Erythroblast (primary cell): Measurements from ENCODE around the gene PCSK1N.
"Not testable (repeated sequence)": the region's sequence is repeated elsewhere in the genome, so short reads cannot be mapped to it uniquely, and the experiment has no call there.

Source experiments
- DNase-seq, 2 experiments: peaks; one replicate each; lab custom pipeline; 2025; lab: John Stamatoyannopoulos, UW
- GATA1 ChIP-seq: IDR thresholded peaks from 2 replicates; pipeline ENCODE4 v1.6.1; 2011; ENCODE audit warnings: low read depth, mild to moderate bottlenecking, control low read depth, low read length, moderate library complexity
- POLR2A ChIP-seq: IDR thresholded peaks from 2 replicates; pipeline ENCODE4 v1.6.1; 2011; ENCODE audit warnings: mild to moderate bottlenecking, low read length

The PCSK1N gene, protein sequence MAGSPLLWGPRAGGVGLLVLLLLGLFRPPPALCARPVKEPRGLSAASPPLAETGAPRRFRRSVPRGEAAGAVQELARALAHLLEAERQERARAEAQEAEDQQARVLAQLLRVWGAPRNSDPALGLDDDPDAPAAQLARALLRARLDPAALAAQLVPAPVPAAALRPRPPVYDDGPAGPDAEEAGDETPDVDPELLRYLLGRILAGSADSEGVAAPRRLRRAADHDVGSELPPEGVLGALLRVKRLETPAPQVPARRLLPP

DNA sequence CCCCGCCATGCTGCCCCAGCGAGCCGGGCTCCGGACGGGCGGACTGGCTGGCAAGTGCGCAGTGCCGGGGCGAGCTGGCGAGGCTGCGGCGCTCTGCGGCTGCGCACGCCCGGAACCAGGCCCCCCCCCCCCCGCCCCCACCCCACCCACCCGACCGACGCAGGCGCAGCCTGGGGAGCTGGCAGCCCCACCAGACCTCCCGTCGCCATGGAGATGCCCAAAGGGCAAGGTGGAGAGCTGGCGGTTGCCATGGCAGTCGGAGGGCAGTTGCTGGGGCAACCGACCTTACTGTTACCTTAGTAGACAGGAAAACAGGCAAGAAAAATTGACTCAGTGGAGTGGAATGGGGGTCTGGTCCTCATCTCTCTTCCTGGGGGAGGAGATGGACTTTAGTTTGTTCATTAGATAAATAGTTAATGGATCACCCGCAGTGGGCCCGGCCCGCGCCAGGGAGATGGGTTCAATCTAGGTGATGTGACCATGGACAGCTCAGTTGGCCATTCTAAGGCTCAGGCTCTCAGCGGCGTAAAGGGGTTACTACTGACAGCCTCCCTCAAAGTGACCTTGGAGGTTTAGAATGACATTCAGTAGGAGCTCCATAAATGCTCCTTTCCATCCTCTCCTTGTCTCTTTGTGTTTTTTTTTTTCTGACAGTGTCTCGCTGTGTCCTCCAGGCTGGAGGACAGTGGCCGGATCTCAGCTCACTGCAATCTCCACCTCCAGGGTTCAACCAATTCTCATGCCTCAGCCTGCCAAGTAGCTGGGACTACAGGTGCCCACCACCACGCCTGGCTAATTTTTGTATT lies at the start of gene PCSK1N:
Gene PCSK1N (minus strand): TSS at position 87 of the 806 bp plus-strand sequence. CDS start 78 bp downstream, at position 9.
- TF ChIP-seq GATA1 (no peak), POLR2A (no peak)
- DNase-seq: no peak

DNA sequence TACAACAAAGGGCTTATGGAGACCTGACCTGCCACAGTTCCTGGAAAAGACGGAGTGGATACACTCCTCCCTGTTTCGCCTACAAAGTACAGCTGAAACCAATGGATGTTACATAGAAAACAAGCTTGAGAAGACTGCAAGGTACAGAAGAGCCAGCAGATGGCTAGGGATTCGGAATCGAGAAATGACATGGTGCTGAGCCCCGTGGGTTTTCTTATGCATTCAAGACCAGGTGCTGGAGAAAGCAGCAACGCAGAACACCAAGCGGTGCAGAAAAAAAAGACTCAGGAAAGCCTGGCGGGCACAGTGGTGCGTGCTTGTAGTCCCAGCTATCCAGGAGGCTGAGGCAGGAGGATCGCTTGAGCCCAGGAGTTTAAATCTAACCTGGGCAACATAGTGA lies 48.3 kb upstream of the PCSK1N start:
- TF ChIP-seq GATA1: no peak
- no peak for TF ChIP-seq POLR2A
- DNase-seq: no peak

DNA sequence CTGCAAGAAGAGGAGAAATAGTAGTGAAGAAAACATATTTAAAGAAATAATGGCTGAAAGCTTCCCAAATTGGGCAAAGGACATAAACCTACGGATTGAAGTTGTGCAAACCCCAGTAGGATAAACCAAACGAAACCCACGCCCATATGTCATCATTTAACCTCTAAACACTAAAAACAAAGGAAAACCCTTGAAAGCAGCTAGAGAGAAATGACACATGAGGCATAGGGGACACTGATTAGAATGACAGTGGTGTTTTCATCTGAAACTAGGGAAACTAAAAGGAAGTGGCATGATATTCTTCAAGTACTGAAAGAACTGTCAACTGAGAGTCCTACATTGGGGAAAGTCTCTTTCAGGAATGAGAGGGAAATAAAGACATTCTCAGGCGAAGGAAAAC lies 41.5 kb upstream of the PCSK1N start:
- DNase-seq: not testable (repeated sequence)

DNA sequence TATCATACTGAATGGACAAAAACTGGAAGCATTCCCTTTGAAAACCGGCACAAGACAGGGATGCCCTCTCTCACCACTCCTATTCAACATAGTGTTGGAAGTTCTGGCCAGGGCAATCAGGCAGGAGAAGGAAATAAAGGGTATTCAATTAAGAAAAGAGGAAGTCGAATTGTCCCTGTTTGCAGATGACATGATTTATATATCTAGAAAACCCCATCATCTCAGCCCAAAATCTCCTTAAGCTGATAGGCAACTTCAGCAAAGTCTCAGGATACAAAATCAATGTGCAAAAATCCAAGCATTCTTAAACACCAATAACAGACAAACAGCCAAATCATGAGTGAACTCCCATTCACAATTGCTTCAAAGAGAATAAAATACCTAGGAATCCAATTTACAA lies 36.6 kb upstream of the PCSK1N start:
- not testable (repeated sequence) for DNase-seq

DNA sequence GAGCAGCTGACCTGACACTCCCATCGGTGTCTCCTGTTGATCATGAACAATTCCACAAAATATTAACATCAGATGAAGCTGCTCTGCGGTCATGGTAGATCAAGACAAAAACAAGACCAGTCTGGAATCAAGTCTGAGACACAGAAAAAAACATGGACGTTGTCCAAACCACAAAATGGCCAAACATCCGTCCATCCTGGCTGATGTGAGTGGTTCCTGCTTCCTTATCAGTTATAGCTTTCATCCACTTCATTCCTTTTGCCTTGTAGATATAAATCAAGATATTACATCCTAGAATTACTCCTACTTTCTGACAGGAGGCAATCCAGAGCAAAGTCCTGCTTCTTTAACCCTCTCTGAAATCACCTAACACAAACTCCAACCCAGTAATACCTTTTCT lies 28.8 kb upstream of the PCSK1N start:
- no peak for DNase-seq
- TF ChIP-seq GATA1 (no peak), POLR2A (no peak)

DNA sequence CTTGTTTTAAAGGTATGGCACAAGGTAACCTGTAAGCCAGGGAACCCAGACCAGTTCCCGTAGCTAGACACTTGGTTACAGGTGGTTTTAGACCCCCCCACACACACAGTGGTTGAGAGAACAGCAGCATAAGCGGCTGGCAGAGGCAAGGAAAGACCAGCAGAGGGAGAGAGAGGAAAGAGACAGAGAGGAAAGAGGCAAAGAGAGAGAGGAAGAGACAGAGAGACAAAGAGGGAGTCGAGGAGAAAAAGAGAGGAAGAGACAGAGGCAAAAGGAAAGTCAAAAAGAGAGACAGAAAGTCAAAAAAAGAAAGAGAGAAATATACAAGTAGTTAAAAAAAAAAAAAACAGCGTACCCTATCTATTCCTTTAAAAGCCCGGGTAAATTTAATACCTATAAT lies 19.5 kb upstream of the PCSK1N start:
- peak in 1 of 2 experiments; percentile 1 for DNase-seq
- TF ChIP-seq GATA1 (no peak), POLR2A (no peak)

DNA sequence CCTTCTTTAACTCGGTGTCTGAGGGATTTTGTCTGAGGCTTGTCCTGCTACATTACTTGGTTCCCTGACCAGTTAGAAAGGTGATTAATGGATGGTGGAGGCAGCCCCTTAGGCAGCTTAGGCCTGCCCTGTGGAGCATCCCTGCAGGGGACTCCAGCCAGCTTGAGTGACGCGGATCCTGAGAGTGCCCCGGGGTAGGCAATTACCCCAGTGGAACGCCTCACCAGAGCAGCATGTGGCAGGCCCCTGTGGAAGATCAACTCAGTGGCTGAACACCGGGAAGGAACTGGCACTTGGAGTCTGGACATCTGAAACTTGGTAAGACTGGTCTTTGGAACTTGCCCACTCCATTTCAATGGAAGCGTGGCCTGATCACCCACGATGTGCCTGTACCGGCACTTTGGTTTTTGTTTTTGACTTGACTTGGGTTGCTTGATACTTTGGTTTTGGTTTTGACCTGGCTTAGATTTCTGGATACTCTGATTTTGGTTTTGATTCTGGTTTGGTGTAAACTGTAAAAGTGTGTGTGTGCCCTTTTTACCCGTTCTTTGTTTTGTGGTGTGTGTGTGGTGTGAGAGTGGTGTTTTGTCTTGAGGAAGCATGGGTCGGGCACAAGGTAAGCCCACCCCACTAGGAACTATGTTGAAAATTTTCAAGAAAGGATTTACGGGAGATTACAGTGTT lies 18.9 kb upstream of the PCSK1N start:
- DNase-seq: not testable (repeated sequence)

DNA sequence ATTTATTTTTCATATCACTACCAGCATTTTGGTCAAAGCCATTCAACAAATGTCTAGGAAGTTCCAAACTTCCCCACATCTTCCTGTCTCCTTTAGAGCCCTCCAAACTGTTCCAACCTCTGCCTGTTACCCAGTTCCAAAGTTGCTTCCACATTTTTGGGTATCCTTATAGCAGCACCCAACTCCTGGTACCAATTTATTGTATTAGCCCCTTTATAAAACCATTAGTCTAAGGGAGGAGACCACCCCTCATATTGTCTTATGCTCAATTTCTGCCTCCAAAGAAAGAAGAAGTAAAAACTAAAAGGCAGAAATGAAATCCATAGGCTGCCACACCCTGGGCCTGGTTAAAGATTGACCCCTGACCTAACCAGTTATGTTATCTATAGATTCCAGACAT lies 18.1 kb upstream of the PCSK1N start:
- not testable (repeated sequence) for DNase-seq

DNA sequence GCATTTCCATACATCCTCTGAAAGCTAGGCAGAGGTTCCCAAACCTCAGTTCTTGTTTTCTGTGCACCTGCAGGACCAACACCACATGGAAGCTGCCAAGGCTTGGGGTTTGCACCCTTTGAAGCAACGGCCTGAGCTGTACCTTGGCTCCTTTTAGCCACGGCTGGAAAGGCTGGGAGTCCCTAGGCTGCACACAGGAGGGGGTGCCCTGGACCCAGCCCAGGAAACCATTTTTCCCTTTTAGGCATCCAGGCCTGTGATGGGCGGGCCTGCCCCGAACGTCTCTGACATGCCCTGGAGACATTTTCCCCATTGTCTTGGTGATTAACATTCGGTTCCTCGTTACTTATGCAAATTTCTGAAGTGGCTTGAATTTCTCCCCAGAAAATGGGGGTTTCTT lies 17.4 kb upstream of the PCSK1N start:
- TF ChIP-seq GATA1 (no peak), POLR2A (no peak)
- DNase-seq: no peak

DNA sequence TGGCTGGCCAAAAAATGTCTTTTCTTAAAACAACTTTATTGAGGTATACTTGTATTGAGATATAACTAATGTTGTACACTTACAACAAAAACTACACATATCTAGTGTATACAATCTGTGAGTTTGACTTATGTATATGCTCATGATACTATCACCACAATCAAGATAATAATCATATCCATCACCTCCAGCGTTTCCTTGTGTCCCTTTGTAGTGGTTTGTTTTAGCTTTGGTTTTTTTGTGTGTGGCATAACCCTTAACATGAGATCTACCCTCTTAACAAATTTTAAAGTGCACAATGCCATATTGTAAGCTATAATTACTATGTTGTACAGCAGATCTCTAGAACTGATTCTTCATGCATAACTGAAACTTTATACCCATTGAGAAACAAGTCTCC lies 13.4 kb upstream of the PCSK1N start:
- no peak for DNase-seq
- TF ChIP-seq GATA1: no peak
- no peak for TF ChIP-seq POLR2A

DNA sequence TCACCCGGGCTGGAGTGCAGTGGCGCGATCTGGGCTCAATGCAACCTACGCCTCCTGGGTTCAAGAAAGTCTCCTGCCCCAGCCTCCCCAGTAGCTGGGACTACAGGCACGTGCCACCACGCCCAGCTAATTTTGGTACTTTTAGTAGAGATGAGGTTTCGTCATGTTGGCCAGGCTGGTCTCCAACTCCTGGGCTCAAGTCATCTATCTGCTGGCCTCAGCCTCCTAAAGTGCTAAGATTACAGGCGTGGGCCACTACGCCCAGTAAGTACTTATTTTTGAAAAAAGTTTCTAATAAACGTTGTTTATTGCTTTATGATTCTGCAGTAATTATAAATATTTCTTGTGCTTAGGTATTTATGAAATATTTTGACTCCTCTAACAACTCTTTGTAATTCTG lies 4.3 kb upstream of the PCSK1N start:
- TF ChIP-seq POLR2A (no peak), GATA1 (no peak)
- peak in 1 of 2 experiments; percentile 6 for DNase-seq

DNA sequence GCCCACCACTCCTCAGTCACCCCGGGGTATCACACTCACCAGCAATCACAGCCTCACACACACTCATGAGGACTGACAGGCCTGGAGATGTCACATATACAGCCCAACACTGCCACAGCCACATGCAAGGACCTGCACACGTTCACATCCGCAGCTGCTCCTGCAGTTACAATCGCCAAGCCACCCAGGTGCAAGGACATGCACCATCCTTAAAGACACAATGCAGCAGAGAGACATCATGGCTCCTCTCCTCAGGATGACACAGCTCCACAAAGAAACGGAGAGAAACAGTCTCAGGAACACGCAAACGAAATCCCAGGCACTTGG lies 1.1 kb downstream of the PCSK1N start:
- no peak for DNase-seq
- no peak for TF ChIP-seq POLR2A
- no peak for TF ChIP-seq GATA1

DNA sequence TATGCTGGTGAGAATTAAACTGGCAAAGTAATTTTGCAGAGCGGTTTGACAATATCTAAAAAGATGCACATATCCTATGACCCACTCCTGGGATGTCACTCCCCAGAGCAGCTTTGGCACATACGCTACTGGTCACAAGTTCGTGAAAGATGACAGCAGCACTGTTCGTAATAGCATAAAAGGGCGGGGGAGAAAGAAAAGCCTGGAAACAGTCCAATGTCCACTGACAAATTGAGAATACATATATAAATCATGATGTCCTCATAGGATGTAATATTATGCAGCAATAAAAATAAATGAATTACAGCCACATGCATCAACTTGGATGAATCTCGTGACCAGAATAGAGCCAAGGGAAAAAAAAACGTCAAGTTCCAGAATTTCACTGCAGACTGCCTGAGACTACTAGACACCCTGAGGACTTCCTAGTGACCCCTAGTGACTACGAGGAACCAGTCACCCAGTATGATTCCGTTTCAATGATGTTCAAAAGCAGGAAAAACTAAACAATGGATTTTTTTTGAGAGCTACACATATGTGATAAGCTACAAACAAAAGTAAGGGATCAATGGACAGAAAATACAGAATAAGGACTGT lies 1.8 kb downstream of the PCSK1N start:
- TF ChIP-seq GATA1 (no peak), POLR2A (no peak)
- DNase-seq: no peak

DNA sequence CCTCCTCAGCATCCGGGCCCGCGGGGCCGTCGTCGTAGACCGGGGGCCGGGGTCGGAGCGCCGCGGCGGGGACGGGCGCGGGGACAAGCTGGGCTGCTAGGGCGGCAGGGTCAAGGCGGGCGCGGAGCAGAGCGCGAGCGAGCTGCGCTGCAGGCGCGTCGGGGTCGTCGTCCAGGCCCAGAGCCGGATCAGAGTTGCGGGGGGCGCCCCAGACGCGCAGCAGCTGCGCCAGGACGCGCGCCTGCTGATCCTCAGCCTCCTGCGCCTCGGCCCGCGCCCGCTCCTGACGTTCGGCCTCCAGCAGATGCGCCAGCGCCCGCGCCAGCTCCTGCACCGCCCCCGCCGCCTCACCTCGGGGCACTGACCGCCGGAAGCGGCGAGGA lies 3.5 kb downstream of the PCSK1N start:
- DNase-seq: no peak
- no peak for TF ChIP-seq POLR2A
- no peak for TF ChIP-seq GATA1
